A549 (cell line): ENCODE measurements around the gene TMED6. TPM values are rescaled to one million over a fixed set of nuclear protein-coding genes. Genes with fewer than 3 reads are reported as not detected.

ENCODE experiments used
- ATAC-seq, 2 experiments: fragments of 200-7000 bp in 1 of 2; fragments of >200 bp in 1 of 2; cut with Nextera tagmentation in 1 of 2; cut with Tn5 transposase in 1 of 2; 3 replicates each; pipeline versions ENCODE4 v1.8.0 to v1.9.1; 2018 to 2020; ENCODE audit warnings: mild to moderate bottlenecking in 1 of 2, moderate library complexity in 1 of 2
- CTCF ChIA-PET: fragments of 300-600 bp; sonication (Branson Sonifier 250); formaldehyde crosslinking; extraction: SDS; loops from one replicate; lab custom pipeline; 2021; ENCODE audit warnings: antibody characterized with exemption, inconsistent platforms; lab: Yijun Ruan, JAX
- POLR2A ChIA-PET: fragments of 350-600 bp; formaldehyde crosslinking; extraction: SDS; loops from one replicate; lab custom pipeline; 2021; ENCODE audit warnings: antibody characterized with exemption, inconsistent platforms; lab: Yijun Ruan, JAX
- DNase-seq, 2 experiments: peaks; one replicate each; pipeline versions ENCODE4 v3.0.0 to v3.0.0-alpha.2; 2011 to 2016; ENCODE audit warnings: low read depth in 1 of 2, low spot score in 1 of 2
- FAIRE-seq: peaks from 2 replicates; lab custom pipeline; 2011; peaks lifted over from hg19 to GRCh38; lab: Jason Lieb, UNC
- H3K27ac ChIP-seq, 2 experiments: fragments of >200 bp; sonication (Bioruptor Twin); formaldehyde crosslinking; 3 replicates each; pipeline ENCODE4 v1.5.1; 2016 to 2017
- H3K4me1 ChIP-seq: fragments of >200 bp; sonication (Bioruptor Twin); formaldehyde crosslinking; 3 replicates; pipeline ENCODE4 v1.6.1; 2016
- H3K4me2 ChIP-seq: fragments of >200 bp; sonication (Bioruptor Twin); formaldehyde crosslinking; 3 replicates; pipeline ENCODE4 v1.6.1; 2016
- H3K4me3 ChIP-seq: fragments of >200 bp; sonication (Bioruptor Twin); formaldehyde crosslinking; 3 replicates; pipeline ENCODE4 v1.5.1; 2016
- H3K9me3 ChIP-seq: fragments of >200 bp; sonication (Bioruptor Twin); formaldehyde crosslinking; 3 replicates; pipeline ENCODE4 v1.6.1; 2016
- BHLHE40 ChIP-seq: IDR thresholded peaks from 2 replicates; pipeline ENCODE4 v1.6.1; 2012; ENCODE audit warnings: low read depth, low read length, inconsistent platforms
- CEBPB ChIP-seq, 2 experiments: fragments of >200 bp in 1 of 2; sonication (Bioruptor Twin) in 1 of 2; formaldehyde crosslinking in 1 of 2; IDR thresholded peaks; 2 replicates each; pipeline ENCODE4 v1.6.1; 2012 to 2016
- EHF ChIP-seq: fragments of 250-450 bp; sonication (Bioruptor Pico); IDR thresholded peaks from 2 replicates; pipeline ENCODE4 v1.5.0; 2020; ENCODE audit warnings: mild to moderate bottlenecking
- EHMT2 ChIP-seq: fragments of 200-600 bp; sonication (generic); IDR thresholded peaks from 2 replicates; pipeline ENCODE4 v1.6.1; 2016; ENCODE audit warnings: antibody characterized with exemption, low read depth, mild to moderate bottlenecking, moderate library complexity
- EP300 ChIP-seq, 2 experiments: fragments of >200 bp; sonication (Bioruptor Twin); formaldehyde crosslinking; IDR thresholded peaks; 2 replicates in 1 of 2; 3 replicates in 1 of 2; pipeline ENCODE4 v1.6.1; 2016 to 2017
- HEYL ChIP-seq: fragments of 250-450 bp; sonication (Bioruptor Pico); IDR thresholded peaks from 2 replicates; pipeline ENCODE4 v1.8.0; 2021; ENCODE audit warnings: mild to moderate bottlenecking, moderate library complexity
- HOXB5 ChIP-seq: fragments of 250-450 bp; sonication (Bioruptor Pico); IDR thresholded peaks from 2 replicates; pipeline ENCODE4 v1.5.0; 2020; ENCODE audit warnings: mild to moderate bottlenecking, moderate library complexity
- JUN ChIP-seq, 2 experiments: fragments of >200 bp; sonication (Bioruptor Twin); formaldehyde crosslinking; IDR thresholded peaks; 2 replicates in 1 of 2; 3 replicates in 1 of 2; pipeline ENCODE4 v1.6.1; 2016 to 2017
- MAFK ChIP-seq: fragments of 450-650 bp; IDR thresholded peaks from 2 replicates; pipeline ENCODE4 v1.6.1; 2014; ENCODE audit not compliant: partially characterized antibody
- NPAS2 ChIP-seq: fragments of 250-450 bp; sonication (Bioruptor Pico); IDR thresholded peaks from 2 replicates; pipeline ENCODE4 v1.8.0; 2022; ENCODE audit warnings: mild to moderate bottlenecking, moderate library complexity, borderline replicate concordance
- PHF8 ChIP-seq: fragments of 200-600 bp; sonication (generic); IDR thresholded peaks from 2 replicates; pipeline ENCODE4 v1.6.1; 2016; ENCODE audit warnings: low read depth, mild to moderate bottlenecking, antibody characterized with exemption, moderate library complexity, borderline replicate concordance
- RAD21 ChIP-seq, 2 experiments: fragments of >200 bp in 1 of 2; sonication (Bioruptor Twin) in 1 of 2; formaldehyde crosslinking in 1 of 2; IDR thresholded peaks in 1 of 2; conservative IDR thresholded peaks in 1 of 2; 2 replicates in 1 of 2; 3 replicates in 1 of 2; pipeline ENCODE4 v1.6.1; 2012 to 2018; ENCODE audit warnings: inconsistent platforms in 1 of 2
- RCOR1 ChIP-seq: fragments of 150-350 bp; IDR thresholded peaks from 2 replicates; pipeline ENCODE4 v1.6.1; 2014; ENCODE audit warnings: antibody characterized with exemption, low read length, low read depth
- RNF2 ChIP-seq: fragments of 200-600 bp; sonication (generic); IDR thresholded peaks from 2 replicates; pipeline ENCODE4 v1.6.1; 2016; ENCODE audit warnings: low read depth, mild to moderate bottlenecking, antibody characterized with exemption, moderate library complexity, borderline replicate concordance
- SMC3 ChIP-seq: fragments of >200 bp; sonication (Bioruptor Twin); formaldehyde crosslinking; IDR thresholded peaks from 3 replicates; pipeline ENCODE4 v1.6.1; 2018; ENCODE audit warnings: inconsistent platforms
- TP53 ChIP-seq: fragments of 250-450 bp; sonication (Bioruptor Pico); IDR thresholded peaks from 2 replicates; pipeline ENCODE4 v1.5.0; 2021; ENCODE audit warnings: mild to moderate bottlenecking, moderate library complexity
- ZFP36 ChIP-seq: fragments of 450-650 bp; IDR thresholded peaks from 2 replicates; pipeline ENCODE4 v1.6.1; 2014; ENCODE audit warnings: borderline replicate concordance; ENCODE audit not compliant: partially characterized antibody
- WGBS: methylation state at CpG from one replicate; pipeline ENCODE4 v1.1.6; 2017; ENCODE audit errors: missing lambda C conversion rate; 5-methylcytosine and 5-hydroxymethylcytosine counted together
- polyA plus RNA-seq, 4 experiments: library from polyadenylated mRNA; depleted of rRNA in 3 of 4; stranded (reverse); fragments of >200 nt; fragmentation: RNase III in 1 of 4; extraction: RNeasy Plus Mini Kit Qiagen cat#74134 plus additional on column Dnase treatment in 1 of 4; gene quantifications; 2 replicates in 3 of 4; 3 replicates in 1 of 4; pipeline ENCODE4 v1.2.3, GENCODE V29; 2011 to 2017
- TF ChIP-seq, protein P1 (sequence below): fragments of 250-450 bp; sonication (Bioruptor Pico); IDR thresholded peaks from 2 replicates; pipeline ENCODE4 v1.5.0; 2021; ENCODE audit warnings: mild to moderate bottlenecking, moderate library complexity, borderline replicate concordance
- TF ChIP-seq, protein P2 (sequence below): fragments of >200 bp; sonication (Bioruptor Twin); formaldehyde crosslinking; IDR thresholded peaks from 3 replicates; pipeline ENCODE4 v1.6.1; 2016
- TF ChIP-seq, protein P3 (sequence below): fragments of >200 bp; sonication (Bioruptor Twin); formaldehyde crosslinking; IDR thresholded peaks from 2 replicates; pipeline ENCODE4 v1.6.1; 2016
- TF ChIP-seq, protein P4 (sequence below): fragments of 200-600 bp; sonication (generic); IDR thresholded peaks from 2 replicates; pipeline ENCODE4 v1.6.1; 2016; ENCODE audit warnings: antibody characterized with exemption, mild to moderate bottlenecking, moderate library complexity
- TF ChIP-seq, protein P5 (sequence below): fragments of 150-350 bp; IDR thresholded peaks from 2 replicates; pipeline ENCODE4 v1.6.1; 2014; ENCODE audit warnings: low read depth, mild to moderate bottlenecking, low read length

TMED6 gene
- polyA plus RNA-seq, 2 of the 4 experiments (the other 2 are of a cell fraction): 0.19 TPM; not detected in 1

DNA sequence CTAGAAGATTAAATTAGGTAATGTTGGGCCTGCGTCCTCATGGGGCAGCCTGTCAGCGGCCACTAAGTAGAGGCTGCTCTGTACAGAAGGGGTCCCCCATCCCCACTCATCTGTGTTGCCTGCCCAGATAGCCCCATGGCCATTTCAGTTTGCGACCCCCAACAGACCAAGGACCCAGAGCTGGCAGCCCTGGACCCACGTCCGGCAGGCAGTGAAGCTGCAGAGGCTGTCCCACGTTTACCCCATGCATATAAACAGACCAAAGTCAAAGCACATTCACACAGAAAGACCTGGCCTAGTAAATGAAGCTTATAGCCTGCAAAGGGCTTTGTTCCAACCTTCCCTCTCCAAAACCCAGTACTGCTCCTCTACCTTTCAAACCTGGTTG, 25.8 kb downstream of the TMED6 start:
- no peak overlapping the region for H3K27ac ChIP-seq
- WGBS: 94% methylated on average over 6 of the region's 6 CpGs
- no peak overlapping the region for H3K4me3 ChIP-seq
- POLR2A ChIA-PET: interaction anchor here (1.1 to 1.7 kb wide), 2 partner anchors 8 to 401 kb away, joined by 4 to 6 read pairs; partner anchors contain the start of gene NQO1
- FAIRE-seq (no peak), ATAC-seq (no peak), DNase-seq (no peak)
- CTCF ChIA-PET: interaction anchor here (0.6 to 8.9 kb wide), 6 partner anchors 8 to 798 kb away, joined by 3 to 44 read pairs (median 6); partner anchors contain the start of genes COG8, NIP7 and VPS4A
- no peaks in the 10 kb centered on the region for H3K9me3 ChIP-seq
- H3K4me1 ChIP-seq: peaks cover 37% of the 10 kb centered on the region
- no peak overlapping the region; the same call in 2 of the 3 replicates for H3K4me2 ChIP-seq
- no peak for TF ChIP-seq HEYL (CRISPR knock-in tag)
- no peak for TF ChIP-seq JUN (IDR thresholded peaks at IDR 0.05)
- no peak for TF ChIP-seq ZFP36
- TF ChIP-seq, protein P1, sequence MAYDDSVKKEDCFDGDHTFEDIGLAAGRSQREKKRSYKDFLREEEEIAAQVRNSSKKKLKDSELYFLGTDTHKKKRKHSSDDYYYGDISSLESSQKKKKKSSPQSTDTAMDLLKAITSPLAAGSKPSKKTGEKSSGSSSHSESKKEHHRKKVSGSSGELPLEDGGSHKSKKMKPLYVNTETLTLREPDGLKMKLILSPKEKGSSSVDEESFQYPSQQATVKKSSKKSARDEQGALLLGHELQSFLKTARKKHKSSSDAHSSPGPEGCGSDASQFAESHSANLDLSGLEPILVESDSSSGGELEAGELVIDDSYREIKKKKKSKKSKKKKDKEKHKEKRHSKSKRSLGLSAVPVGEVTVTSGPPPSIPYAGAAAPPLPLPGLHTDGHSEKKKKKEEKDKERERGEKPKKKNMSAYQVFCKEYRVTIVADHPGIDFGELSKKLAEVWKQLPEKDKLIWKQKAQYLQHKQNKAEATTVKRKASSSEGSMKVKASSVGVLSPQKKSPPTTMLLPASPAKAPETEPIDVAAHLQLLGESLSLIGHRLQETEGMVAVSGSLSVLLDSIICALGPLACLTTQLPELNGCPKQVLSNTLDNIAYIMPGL (CRISPR knock-in tag): no peak
- TF ChIP-seq EP300 (IDR thresholded peaks at IDR 0.05): no peak
- no peak for TF ChIP-seq NPAS2
- TF ChIP-seq, protein P2, sequence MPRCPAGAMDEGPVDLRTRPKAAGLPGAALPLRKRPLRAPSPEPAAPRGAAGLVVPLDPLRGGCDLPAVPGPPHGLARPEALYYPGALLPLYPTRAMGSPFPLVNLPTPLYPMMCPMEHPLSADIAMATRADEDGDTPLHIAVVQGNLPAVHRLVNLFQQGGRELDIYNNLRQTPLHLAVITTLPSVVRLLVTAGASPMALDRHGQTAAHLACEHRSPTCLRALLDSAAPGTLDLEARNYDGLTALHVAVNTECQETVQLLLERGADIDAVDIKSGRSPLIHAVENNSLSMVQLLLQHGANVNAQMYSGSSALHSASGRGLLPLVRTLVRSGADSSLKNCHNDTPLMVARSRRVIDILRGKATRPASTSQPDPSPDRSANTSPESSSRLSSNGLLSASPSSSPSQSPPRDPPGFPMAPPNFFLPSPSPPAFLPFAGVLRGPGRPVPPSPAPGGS: no peak
- no peak for TF ChIP-seq PHF8
- TF ChIP-seq RNF2: no peak
- TF ChIP-seq EHF (CRISPR knock-in tag): no peak
- TF ChIP-seq RCOR1: no peak
- no peak for TF ChIP-seq SMC3
- no peak for TF ChIP-seq BHLHE40
- TF ChIP-seq, protein P3, sequence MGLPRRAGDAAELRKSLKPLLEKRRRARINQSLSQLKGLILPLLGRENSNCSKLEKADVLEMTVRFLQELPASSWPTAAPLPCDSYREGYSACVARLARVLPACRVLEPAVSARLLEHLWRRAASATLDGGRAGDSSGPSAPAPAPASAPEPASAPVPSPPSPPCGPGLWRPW: no peak
- TF ChIP-seq CEBPB (IDR thresholded peaks at IDR 0.05): no peak
- no peak for TF ChIP-seq HOXB5 (CRISPR knock-in tag)

DNA sequence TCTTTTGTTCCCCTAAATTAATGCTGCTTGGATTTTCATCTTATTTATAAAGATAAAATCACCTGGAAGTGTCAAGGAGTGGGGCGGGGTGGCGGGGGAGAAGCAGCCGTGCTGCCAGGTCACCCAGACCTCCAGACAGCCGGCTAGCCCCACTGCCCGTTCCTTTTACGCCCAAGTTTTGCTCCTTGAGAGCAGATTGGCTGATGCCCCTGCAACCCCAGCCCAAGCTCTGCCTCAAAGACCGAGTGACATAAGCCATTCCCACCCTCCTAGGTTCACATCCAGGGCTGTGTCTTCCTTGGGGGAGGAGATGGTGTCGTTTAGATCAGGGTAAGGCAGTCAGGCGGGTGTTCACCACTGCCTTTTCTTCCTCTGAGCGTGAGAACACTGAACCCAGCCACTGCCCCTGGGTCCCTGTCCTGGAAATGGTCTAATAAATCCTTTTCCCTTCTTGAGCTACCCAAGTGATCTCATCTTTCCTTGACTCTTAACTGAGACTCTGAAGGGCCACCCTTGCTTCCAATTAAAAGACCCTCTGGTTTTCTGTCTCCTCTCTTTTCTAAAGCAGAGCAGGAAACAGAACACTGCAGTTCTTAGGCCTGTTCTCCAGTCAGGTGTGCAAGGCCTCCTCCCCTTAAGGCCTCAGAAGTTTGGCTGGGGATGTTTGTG, 26.9 kb downstream of the TMED6 start:
- POLR2A ChIA-PET: no interaction called here
- CTCF ChIA-PET: interaction anchor here (0.6 to 8.9 kb wide), 4 partner anchors 9 to 152 kb away, joined by 3 to 44 read pairs (median 18); partner anchors contain the start of genes COG8, NIP7 and VPS4A

DNA sequence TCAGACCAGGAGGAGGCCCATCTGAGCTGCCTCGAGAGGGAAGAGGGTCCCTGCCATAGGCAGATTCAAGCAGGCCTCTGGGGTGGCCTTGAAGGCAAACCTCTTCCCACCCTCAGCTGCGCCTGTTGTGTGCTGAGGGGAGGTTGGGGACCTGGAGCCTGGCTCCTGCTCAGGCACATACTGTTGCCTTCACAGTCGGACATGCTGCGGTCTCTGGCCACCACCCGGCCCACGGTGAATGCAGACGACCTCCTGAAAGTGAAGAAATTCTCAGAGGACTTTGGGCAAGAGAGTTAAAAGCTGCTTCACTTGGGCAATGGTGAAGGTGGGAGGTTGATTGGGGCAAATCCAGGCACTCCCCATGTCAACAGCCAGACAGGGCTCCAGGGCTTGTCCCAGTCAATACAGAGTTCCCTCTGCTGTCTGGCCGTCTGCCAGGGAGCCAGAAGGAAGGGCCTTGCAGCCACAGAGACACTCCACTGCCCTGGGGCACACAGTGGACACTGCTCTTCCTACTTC, 27.5 kb downstream of the TMED6 start:
- FAIRE-seq: no peak
- Histone ChIP-seq H3K27ac (0 out of 6 replicates have a peak overlapping the region, but pooled peaks of 1 of the 2 experiments have one; percentile 34), H3K4me1 (peaks cover 34% of the 10 kb centered on the region), H3K9me3 (no peaks in the 10 kb centered on the region), H3K4me2 (no peak overlapping the region), H3K4me3 (no peak overlapping the region)
- no peak for DNase-seq
- ChIA-PET POLR2A (no interaction called here), CTCF (interaction anchor here (2.6 to 8.9 kb wide), 3 partner anchors 10 to 13 kb away, joined by 6 to 44 read pairs (median 31); partner anchors contain the start of genes COG8, NIP7 and VPS4A)
- peak in 1 of 2 experiments; percentile 8; a peak in 1 of 6 replicates for ATAC-seq
- WGBS: 89% methylated on average over 8 of the region's 8 CpGs
- TF ChIP-seq RAD21 (conservative IDR thresholded peaks at IDR 0.05 in 1 of 2, IDR thresholded peaks at IDR 0.05 in 1 of 2) (no peak), RCOR1 (no peak), MAFK (no peak), BHLHE40 (no peak), TP53 (CRISPR knock-in tag) (no peak), EHMT2 (no peak), JUN (IDR thresholded peaks at IDR 0.05) (no peak)
- TF ChIP-seq, protein P4, sequence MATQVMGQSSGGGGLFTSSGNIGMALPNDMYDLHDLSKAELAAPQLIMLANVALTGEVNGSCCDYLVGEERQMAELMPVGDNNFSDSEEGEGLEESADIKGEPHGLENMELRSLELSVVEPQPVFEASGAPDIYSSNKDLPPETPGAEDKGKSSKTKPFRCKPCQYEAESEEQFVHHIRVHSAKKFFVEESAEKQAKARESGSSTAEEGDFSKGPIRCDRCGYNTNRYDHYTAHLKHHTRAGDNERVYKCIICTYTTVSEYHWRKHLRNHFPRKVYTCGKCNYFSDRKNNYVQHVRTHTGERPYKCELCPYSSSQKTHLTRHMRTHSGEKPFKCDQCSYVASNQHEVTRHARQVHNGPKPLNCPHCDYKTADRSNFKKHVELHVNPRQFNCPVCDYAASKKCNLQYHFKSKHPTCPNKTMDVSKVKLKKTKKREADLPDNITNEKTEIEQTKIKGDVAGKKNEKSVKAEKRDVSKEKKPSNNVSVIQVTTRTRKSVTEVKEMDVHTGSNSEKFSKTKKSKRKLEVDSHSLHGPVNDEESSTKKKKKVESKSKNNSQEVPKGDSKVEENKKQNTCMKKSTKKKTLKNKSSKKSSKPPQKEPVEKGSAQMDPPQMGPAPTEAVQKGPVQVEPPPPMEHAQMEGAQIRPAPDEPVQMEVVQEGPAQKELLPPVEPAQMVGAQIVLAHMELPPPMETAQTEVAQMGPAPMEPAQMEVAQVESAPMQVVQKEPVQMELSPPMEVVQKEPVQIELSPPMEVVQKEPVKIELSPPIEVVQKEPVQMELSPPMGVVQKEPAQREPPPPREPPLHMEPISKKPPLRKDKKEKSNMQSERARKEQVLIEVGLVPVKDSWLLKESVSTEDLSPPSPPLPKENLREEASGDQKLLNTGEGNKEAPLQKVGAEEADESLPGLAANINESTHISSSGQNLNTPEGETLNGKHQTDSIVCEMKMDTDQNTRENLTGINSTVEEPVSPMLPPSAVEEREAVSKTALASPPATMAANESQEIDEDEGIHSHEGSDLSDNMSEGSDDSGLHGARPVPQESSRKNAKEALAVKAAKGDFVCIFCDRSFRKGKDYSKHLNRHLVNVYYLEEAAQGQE: no peak
- TF ChIP-seq, protein P5, sequence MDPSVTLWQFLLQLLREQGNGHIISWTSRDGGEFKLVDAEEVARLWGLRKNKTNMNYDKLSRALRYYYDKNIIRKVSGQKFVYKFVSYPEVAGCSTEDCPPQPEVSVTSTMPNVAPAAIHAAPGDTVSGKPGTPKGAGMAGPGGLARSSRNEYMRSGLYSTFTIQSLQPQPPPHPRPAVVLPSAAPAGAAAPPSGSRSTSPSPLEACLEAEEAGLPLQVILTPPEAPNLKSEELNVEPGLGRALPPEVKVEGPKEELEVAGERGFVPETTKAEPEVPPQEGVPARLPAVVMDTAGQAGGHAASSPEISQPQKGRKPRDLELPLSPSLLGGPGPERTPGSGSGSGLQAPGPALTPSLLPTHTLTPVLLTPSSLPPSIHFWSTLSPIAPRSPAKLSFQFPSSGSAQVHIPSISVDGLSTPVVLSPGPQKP: no peak

More for the DNA sequence above, 26.9 kb downstream of the TMED6 start:
- H3K27ac ChIP-seq: 0 out of 6 replicates have a peak overlapping the region, but pooled peaks of 1 of the 2 experiments have one; percentile 34
- ATAC-seq (no peak), FAIRE-seq (no peak), DNase-seq (no peak)
- WGBS: 82% methylated on average over 10 of the region's 10 CpGs
- no peak overlapping the region for H3K4me2 ChIP-seq
- no peaks in the 10 kb centered on the region for H3K9me3 ChIP-seq
- peaks cover 37% of the 10 kb centered on the region for H3K4me1 ChIP-seq
- no peak overlapping the region for H3K4me3 ChIP-seq
- no peak for TF ChIP-seq BHLHE40
- peak in 1 of 2 experiments; percentile 5; a peak in 1 of 5 replicates for TF ChIP-seq JUN (IDR thresholded peaks at IDR 0.05)
- TF ChIP-seq, all 56 proteins: peak for 1
